Keratinocyte (primary cell): ENCODE data around the gene MAP1LC3C.

ENCODE experiments used
- CTCF ChIP-seq, 3 experiments: IDR thresholded peaks in 1 of 3; conservative IDR thresholded peaks in 1 of 3; optimal IDR thresholded peaks in 1 of 3; 2 replicates in 2 of 3; 3 replicates in 1 of 3; pipeline versions ENCODE3 to v1.5.1; 2011; ENCODE audit warnings: low read length in 3 of 3, mild to moderate bottlenecking in 3 of 3, moderate library complexity in 2 of 3, control low read depth in 1 of 3, inconsistent platforms in 1 of 3; ENCODE audit not compliant: insufficient read depth in 2 of 3; ENCODE audit errors: extremely low read depth in 1 of 3
- EZH2 ChIP-seq: IDR thresholded peaks from one replicate; pipeline ENCODE4 v1.6.1; 2012; ENCODE audit warnings: inconsistent platforms, mild to moderate bottlenecking, low read length, moderate library complexity

- TF ChIP-seq CTCF (optimal IDR thresholded peaks at IDR 0.05 in 1 of 3, IDR thresholded peaks at IDR 0.05 in 1 of 3, conservative IDR thresholded peaks at IDR 0.05 in 1 of 3; ENCODE audit: extremely low read depth in 1 of 3, insufficient read depth in 2 of 3, low read length in 3 of 3) = no peak
- no peak for TF ChIP-seq EZH2
These were observed at the start of gene MAP1LC3C for GRCh38 chr1:241999026-241999425.
